ENCODE measurements around the gene NPAS2. TPM values are rescaled to one million over a fixed set of nuclear protein-coding genes. Genes with fewer than 3 reads are reported as not detected.

The NPAS2 gene
- polyA plus RNA-seq, 1 experiment: 13.5 TPM

- Histone ChIP-seq H3K9me3 (ENCODE audit: control insufficient read depth, insufficient read depth, low read length) (no peaks in the 10 kb centered on the region), H3K27ac (ENCODE audit: low read depth, low read length) (no peak overlapping the region), H3K27me3 (ENCODE audit: control insufficient read depth, insufficient read depth, low read length) (no peaks in the 10 kb centered on the region), H3K4me3 (ENCODE audit: low read depth, low read length) (no peak overlapping the region)
- TF ChIP-seq, protein P1, sequence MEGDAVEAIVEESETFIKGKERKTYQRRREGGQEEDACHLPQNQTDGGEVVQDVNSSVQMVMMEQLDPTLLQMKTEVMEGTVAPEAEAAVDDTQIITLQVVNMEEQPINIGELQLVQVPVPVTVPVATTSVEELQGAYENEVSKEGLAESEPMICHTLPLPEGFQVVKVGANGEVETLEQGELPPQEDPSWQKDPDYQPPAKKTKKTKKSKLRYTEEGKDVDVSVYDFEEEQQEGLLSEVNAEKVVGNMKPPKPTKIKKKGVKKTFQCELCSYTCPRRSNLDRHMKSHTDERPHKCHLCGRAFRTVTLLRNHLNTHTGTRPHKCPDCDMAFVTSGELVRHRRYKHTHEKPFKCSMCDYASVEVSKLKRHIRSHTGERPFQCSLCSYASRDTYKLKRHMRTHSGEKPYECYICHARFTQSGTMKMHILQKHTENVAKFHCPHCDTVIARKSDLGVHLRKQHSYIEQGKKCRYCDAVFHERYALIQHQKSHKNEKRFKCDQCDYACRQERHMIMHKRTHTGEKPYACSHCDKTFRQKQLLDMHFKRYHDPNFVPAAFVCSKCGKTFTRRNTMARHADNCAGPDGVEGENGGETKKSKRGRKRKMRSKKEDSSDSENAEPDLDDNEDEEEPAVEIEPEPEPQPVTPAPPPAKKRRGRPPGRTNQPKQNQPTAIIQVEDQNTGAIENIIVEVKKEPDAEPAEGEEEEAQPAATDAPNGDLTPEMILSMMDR (IDR thresholded peaks at IDR 0.05; ENCODE audit: low read depth, low read length): no peak
- DNase-seq (ENCODE audit: low read depth, low spot score): no peak
- POLR2A ChIA-PET: no interaction called here
- CTCF ChIA-PET: interaction anchor here (1.3 to 3.3 kb wide), 4 partner anchors 9 to 183 kb away, joined by 3 to 14 read pairs (median 6); no protein-coding TSS in a partner anchor
These were observed 202.3 kb downstream of the NPAS2 start for GRCh38 chr2:101022221-101022620.

DNA sequence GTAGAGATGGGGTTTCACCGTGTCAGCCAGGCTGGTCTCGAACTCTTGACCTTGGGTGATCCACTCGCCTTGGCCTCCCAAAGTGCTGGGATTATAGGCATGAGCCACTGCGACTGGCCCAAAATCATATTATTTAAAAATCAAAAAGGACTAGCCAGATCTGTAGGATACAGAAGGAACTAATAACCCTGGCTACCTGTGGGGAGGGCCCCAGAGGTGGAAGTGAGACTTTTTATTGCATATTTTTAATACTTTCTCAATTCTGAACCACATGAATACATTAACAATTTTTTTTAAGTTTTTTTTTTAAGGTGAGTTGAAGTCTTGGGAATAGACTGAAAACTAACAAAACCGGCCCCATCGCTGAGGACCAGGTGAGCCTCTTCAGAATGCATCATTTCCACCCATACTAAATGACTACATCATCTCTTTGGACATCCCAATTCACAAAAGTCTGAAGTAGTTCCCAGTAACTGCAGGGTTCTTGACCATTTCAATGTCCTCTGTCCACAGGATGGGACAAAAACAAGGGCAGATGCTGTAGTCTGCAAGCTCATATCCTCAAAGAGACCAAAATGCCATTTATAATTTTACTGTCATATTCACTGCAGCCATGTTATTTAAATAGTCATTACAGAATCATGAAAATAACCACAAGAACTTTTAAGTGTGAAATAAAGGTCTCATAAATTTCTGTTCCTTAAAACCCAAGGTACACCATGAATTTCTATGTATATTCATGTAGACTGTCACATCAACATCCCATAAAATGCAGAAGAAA is 203.6 kb downstream of the NPAS2 start:
- TF ChIP-seq, protein P1 (IDR thresholded peaks at IDR 0.05; ENCODE audit: low read depth, low read length): no peak
- Histone ChIP-seq H3K4me3 (ENCODE audit: low read depth, low read length) (no peak overlapping the region), H3K27me3 (ENCODE audit: control insufficient read depth, insufficient read depth, low read length) (no peaks in the 10 kb centered on the region), H3K9me3 (ENCODE audit: control insufficient read depth, insufficient read depth, low read length) (no peaks in the 10 kb centered on the region), H3K27ac (ENCODE audit: low read depth, low read length) (no peak overlapping the region)
- POLR2A ChIA-PET: no interaction called here
- CTCF ChIA-PET: interaction anchor here (1.6 to 3.3 kb wide), 3 partner anchors 11 to 182 kb away, joined by 6 to 14 read pairs (median 7); no protein-coding TSS in a partner anchor
- no peak for DNase-seq (ENCODE audit: low read depth, low spot score)

GRCh38 chr2:101025561-101025960 is 205.6 kb downstream of the NPAS2 start:
- H3K27me3 ChIP-seq (ENCODE audit: control insufficient read depth, insufficient read depth, low read length): no peaks in the 10 kb centered on the region
- ChIA-PET POLR2A (interaction anchor here (0.6 kb wide), 1 partner anchor 180 kb away, joined by 3 read pairs; no protein-coding TSS in a partner anchor), CTCF (interaction anchor here (1.0 to 1.7 kb wide), 4 partner anchors 11 to 180 kb away, joined by 3 to 9 read pairs (median 4); no protein-coding TSS in a partner anchor)
- TF ChIP-seq, protein P1 (IDR thresholded peaks at IDR 0.05; ENCODE audit: low read depth, low read length): no peak
- no peak overlapping the region for H3K27ac ChIP-seq (ENCODE audit: low read depth, low read length)
- H3K9me3 ChIP-seq (ENCODE audit: control insufficient read depth, insufficient read depth, low read length): no peaks in the 10 kb centered on the region
- H3K4me3 ChIP-seq (ENCODE audit: low read depth, low read length): no peak overlapping the region
- DNase-seq (ENCODE audit: low read depth, low spot score): no peak

- TF ChIP-seq, protein P1 (IDR thresholded peaks at IDR 0.05; ENCODE audit: low read depth, low read length): no peak
- CTCF ChIA-PET: interaction anchor here (1.0 to 1.7 kb wide), 6 partner anchors 10 to 179 kb away, joined by 3 to 9 read pairs (median 7); no protein-coding TSS in a partner anchor
- POLR2A ChIA-PET: no interaction called here
- Histone ChIP-seq H3K9me3 (ENCODE audit: control insufficient read depth, insufficient read depth, low read length) (no peaks in the 10 kb centered on the region), H3K27ac (ENCODE audit: low read depth, low read length) (no peak overlapping the region), H3K4me3 (ENCODE audit: low read depth, low read length) (no peak overlapping the region), H3K27me3 (ENCODE audit: control insufficient read depth, insufficient read depth, low read length) (no peaks in the 10 kb centered on the region)
- DNase-seq (ENCODE audit: low read depth, low spot score): no peak
These were observed 206.3 kb downstream of the NPAS2 start for GRCh38 chr2:101026253-101026701.

DNA sequence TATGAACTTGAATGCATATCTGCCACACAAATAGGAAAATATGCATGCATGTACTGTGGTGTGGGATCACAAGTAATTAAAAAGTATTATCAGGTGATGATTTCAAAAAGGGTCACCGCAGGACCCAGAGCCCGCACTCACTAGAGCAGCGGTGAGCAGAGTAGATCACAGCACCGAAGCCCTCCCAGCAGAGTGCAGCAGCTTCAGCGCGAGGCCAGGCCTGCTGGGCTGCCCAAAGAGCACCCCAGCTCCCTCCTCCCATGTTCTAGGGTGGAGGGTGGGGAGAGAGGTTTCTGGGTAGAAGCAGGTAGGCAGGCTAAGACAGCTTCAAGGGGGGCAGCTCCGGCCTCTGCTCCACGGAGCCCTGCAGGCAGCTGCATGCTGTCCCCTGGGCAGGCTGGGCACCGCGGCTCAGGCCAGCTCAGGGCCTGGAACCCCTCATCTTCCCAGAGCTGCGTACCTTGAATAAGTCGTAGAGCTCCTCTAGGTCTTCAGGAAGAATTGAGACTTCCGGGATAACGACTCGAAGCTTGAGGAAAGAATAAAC is 207.1 kb downstream of the NPAS2 start:
- no peaks in the 10 kb centered on the region for H3K9me3 ChIP-seq (ENCODE audit: control insufficient read depth, insufficient read depth, low read length)
- H3K27me3 ChIP-seq (ENCODE audit: control insufficient read depth, insufficient read depth, low read length): no peaks in the 10 kb centered on the region
- ChIA-PET POLR2A (no interaction called here), CTCF (interaction anchor here (1.0 to 1.3 kb wide), 3 partner anchors 9 to 15 kb away, joined by 7 to 8 read pairs (median 7); no protein-coding TSS in a partner anchor)
- no peak overlapping the region for H3K4me3 ChIP-seq (ENCODE audit: low read depth, low read length)
- DNase-seq (ENCODE audit: low read depth, low spot score): no peak
- H3K27ac ChIP-seq (ENCODE audit: low read depth, low read length): no peak overlapping the region
- TF ChIP-seq, protein P1 (IDR thresholded peaks at IDR 0.05; ENCODE audit: low read depth, low read length): no peak

All from AG04450 (cell line).